ENCODE data around the gene TEDC1.

The TEDC1 gene

DNA sequence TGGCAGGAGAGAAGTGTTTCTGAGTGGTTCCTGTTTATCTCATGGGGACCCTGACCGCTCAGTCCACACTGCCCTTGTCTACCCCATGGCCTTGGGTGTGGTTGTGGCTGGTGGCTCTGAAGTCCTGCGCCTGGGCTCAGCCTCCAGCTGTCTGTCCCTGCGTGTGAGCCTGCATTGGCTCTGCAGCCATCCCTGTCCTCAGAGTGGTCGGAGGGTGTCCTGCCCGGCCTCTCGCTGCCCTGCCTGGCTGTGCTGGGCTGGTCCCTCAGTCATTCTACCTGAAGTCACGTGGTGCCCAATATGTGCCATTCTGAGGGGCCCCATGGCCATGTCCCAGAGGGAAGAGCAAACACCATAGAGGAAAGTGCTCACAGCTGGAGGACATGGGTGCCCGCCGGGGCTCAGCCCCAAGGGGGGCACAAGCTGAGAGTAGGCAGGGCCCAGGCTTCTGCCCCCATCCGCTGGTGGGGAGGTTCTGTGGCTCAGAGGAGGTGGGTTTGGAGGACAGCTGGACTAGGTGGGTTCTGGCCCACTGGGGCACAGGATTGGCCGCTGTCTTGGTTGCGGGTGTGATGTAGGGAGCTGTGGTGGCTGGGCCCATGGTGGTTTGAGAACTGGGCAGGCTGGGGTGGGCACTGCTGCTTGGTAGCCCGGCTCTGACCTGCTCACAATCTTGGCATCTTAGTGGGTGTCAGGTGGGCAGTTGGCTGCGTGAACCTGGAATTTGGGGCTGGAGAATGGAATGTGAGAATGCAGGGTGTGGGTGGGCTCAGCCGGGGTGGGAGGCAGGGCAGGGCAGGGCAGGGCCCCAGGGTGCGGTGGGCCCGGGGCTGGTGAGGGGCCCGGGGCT is 11.6 kb downstream of the TEDC1 start (continued):
- TF ChIP-seq ISL1 (CRISPR knock-in tag; IDR thresholded peaks at IDR 0.05) (no peak), ESRRG (CRISPR knock-in tag; IDR thresholded peaks at IDR 0.05) (no peak), BACH2 (CRISPR knock-in tag; IDR thresholded peaks at IDR 0.05; ENCODE audit: borderline replicate concordance) (no peak), TCF4 (CRISPR knock-in tag; IDR thresholded peaks at IDR 0.05; ENCODE audit: borderline replicate concordance) (no peak), ZC3H10 (CRISPR knock-in tag; IDR thresholded peaks at IDR 0.05) (no peak), PPARA (CRISPR knock-in tag; IDR thresholded peaks at IDR 0.05; ENCODE audit: borderline replicate concordance) (no peak)

DNA sequence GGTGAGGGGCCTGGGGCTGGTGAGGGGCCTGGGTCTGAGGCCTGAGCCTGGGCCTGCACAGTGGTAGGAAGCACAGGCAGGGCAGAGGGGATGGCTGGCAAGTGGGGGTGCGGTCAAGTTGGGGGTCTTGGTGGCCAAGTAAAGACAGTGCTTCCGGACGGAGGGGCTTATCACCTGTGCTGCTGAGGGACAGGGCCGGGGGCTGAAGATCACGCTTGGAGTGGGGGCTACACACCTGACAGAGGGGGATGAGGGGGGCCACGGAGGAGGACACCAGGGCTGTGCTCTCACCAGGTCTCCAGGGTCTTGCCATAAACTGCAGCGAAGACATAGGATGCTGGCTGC is 12.2 kb downstream of the TEDC1 start:
- no peak for ATAC-seq

GRCh38 chr14:105503935-105504692 is 13.1 kb downstream of the TEDC1 start:
- TF ChIP-seq RARB (CRISPR knock-in tag; IDR thresholded peaks at IDR 0.05) (no peak), ZC3H10 (CRISPR knock-in tag; IDR thresholded peaks at IDR 0.05) (no peak), SNAI2 (CRISPR knock-in tag; IDR thresholded peaks at IDR 0.05) (no peak), ZFP3 (CRISPR knock-in tag; IDR thresholded peaks at IDR 0.05) (no peak), BACH2 (CRISPR knock-in tag; IDR thresholded peaks at IDR 0.05; ENCODE audit: borderline replicate concordance) (no peak), TOX (CRISPR knock-in tag; IDR thresholded peaks at IDR 0.05; ENCODE audit: borderline replicate concordance) (no peak), ZFP30 (CRISPR knock-in tag; IDR thresholded peaks at IDR 0.05) (no peak), ESRRG (CRISPR knock-in tag; IDR thresholded peaks at IDR 0.05) (no peak), ZNF70 (CRISPR knock-in tag; IDR thresholded peaks at IDR 0.05) (no peak), ZNF8 (CRISPR knock-in tag; IDR thresholded peaks at IDR 0.05) (no peak), ISL1 (CRISPR knock-in tag; IDR thresholded peaks at IDR 0.05) (no peak), ARNTL (CRISPR knock-in tag; IDR thresholded peaks at IDR 0.05; ENCODE audit: borderline replicate concordance, low read depth) (no peak)
- TF ChIP-seq, protein P1, sequence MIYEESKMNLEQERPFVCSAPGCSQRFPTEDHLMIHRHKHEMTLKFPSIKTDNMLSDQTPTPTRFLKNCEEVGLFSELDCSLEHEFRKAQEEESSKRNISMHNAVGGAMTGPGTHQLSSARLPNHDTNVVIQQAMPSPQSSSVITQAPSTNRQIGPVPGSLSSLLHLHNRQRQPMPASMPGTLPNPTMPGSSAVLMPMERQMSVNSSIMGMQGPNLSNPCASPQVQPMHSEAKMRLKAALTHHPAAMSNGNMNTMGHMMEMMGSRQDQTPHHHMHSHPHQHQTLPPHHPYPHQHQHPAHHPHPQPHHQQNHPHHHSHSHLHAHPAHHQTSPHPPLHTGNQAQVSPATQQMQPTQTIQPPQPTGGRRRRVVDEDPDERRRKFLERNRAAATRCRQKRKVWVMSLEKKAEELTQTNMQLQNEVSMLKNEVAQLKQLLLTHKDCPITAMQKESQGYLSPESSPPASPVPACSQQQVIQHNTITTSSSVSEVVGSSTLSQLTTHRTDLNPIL (CRISPR knock-in tag; IDR thresholded peaks at IDR 0.05; ENCODE audit: low read depth): no peak
- TF ChIP-seq, protein P2, sequence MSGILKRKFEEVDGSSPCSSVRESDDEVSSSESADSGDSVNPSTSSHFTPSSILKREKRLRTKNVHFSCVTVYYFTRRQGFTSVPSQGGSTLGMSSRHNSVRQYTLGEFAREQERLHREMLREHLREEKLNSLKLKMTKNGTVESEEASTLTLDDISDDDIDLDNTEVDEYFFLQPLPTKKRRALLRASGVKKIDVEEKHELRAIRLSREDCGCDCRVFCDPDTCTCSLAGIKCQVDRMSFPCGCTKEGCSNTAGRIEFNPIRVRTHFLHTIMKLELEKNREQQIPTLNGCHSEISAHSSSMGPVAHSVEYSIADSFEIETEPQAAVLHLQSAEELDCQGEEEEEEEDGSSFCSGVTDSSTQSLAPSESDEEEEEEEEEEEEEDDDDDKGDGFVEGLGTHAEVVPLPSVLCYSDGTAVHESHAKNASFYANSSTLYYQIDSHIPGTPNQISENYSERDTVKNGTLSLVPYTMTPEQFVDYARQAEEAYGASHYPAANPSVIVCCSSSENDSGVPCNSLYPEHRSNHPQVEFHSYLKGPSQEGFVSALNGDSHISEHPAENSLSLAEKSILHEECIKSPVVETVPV (CRISPR knock-in tag; IDR thresholded peaks at IDR 0.05): no peak
- ATAC-seq: no peak

More for the DNA sequence above, 12.2 kb downstream of the TEDC1 start:
- TF ChIP-seq ESRRG (CRISPR knock-in tag; IDR thresholded peaks at IDR 0.05): no peak
- TF ChIP-seq BACH2 (CRISPR knock-in tag; IDR thresholded peaks at IDR 0.05; ENCODE audit: borderline replicate concordance): no peak

DNA sequence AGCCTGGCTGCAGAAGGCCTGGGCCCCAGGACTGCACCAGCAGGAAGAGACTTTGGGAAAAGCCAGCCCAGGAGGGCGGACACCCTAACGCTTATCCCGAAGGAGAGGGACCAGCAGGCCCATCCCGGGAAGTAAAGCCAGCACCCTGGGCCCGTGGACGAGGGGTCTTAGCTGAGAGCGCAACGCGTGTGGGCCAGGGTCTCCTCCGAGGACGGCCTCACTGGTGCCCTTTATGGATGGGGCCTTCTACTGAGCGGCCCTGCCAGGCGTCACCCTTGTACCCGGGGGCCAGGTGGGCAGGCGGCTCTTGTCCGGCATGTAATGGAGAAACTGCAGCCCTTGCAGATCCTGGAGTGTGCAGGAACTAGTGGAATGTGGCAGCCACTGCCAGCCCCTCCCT is 14.1 kb downstream of the TEDC1 start:
- TF ChIP-seq PPARA (CRISPR knock-in tag; IDR thresholded peaks at IDR 0.05; ENCODE audit: borderline replicate concordance): no peak
- TF ChIP-seq ZNF8 (CRISPR knock-in tag; IDR thresholded peaks at IDR 0.05): no peak
- TF ChIP-seq, protein P1 (CRISPR knock-in tag; IDR thresholded peaks at IDR 0.05; ENCODE audit: low read depth): no peak
- no peak for TF ChIP-seq ZFP30 (CRISPR knock-in tag; IDR thresholded peaks at IDR 0.05)
- no peak for ATAC-seq

DNA sequence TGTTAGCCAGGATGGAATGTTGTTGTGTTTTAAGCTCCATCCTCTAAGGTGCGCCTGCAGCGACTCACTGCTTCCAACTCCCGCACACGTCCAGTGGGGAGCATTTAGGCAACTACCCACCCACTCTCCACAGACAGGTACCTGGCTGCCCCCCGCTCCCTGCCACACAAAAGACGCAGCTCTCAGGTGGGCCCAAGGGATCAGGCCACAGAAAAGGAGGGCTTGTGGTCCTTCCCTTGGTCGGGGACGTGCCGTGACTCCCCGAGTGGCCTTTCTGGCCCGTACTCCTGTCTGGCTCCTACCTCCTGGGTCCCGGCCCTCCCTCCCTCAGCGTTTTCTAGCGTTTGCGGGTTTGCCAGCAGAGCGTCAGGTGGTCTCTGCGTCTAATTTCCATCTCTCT is 16.2 kb downstream of the TEDC1 start:
- ATAC-seq: no peak
- TF ChIP-seq ZC3H10 (CRISPR knock-in tag; IDR thresholded peaks at IDR 0.05) (no peak), PPARA (CRISPR knock-in tag; IDR thresholded peaks at IDR 0.05; ENCODE audit: borderline replicate concordance) (no peak), PATZ1 (CRISPR knock-in tag; IDR thresholded peaks at IDR 0.05; ENCODE audit: borderline replicate concordance) (no peak), ESRRG (CRISPR knock-in tag; IDR thresholded peaks at IDR 0.05) (no peak), ZNF70 (CRISPR knock-in tag; IDR thresholded peaks at IDR 0.05) (no peak), OSR1 (CRISPR knock-in tag; IDR thresholded peaks at IDR 0.05) (no peak), ZFP30 (CRISPR knock-in tag; IDR thresholded peaks at IDR 0.05) (no peak), GLIS3 (CRISPR knock-in tag; IDR thresholded peaks at IDR 0.05) (no peak), SNAI2 (CRISPR knock-in tag; IDR thresholded peaks at IDR 0.05) (no peak), CSDC2 (CRISPR knock-in tag; IDR thresholded peaks at IDR 0.05) (no peak), ZFP3 (CRISPR knock-in tag; IDR thresholded peaks at IDR 0.05) (no peak), TCF4 (CRISPR knock-in tag; IDR thresholded peaks at IDR 0.05; ENCODE audit: borderline replicate concordance) (no peak), BACH2 (CRISPR knock-in tag; IDR thresholded peaks at IDR 0.05; ENCODE audit: borderline replicate concordance) (no peak)
- TF ChIP-seq, protein P1 (CRISPR knock-in tag; IDR thresholded peaks at IDR 0.05; ENCODE audit: low read depth): no peak
- TF ChIP-seq, protein P2 (CRISPR knock-in tag; IDR thresholded peaks at IDR 0.05): no peak

Data from SK-N-SH treated with all-trans-retinoic acid at 6 μM for 48 hours (cell line).